COLO668 (cell line): ENCODE measurements around the gene TCTN2.

Source experiments
- DNase-seq: peaks from one replicate; lab custom pipeline; 2025; ENCODE audit not compliant: unreplicated experiment; lab: John Stamatoyannopoulos, UW

TCTN2 gene

GRCh38 chr12:123670882-123671728 lies at the start of gene TCTN2:
TCTN2 (plus strand) TSS chr12:123671113; CDS start chr12:123671241, 128 bp downstream.
- DNase-seq, result peak; percentile 96

DNA sequence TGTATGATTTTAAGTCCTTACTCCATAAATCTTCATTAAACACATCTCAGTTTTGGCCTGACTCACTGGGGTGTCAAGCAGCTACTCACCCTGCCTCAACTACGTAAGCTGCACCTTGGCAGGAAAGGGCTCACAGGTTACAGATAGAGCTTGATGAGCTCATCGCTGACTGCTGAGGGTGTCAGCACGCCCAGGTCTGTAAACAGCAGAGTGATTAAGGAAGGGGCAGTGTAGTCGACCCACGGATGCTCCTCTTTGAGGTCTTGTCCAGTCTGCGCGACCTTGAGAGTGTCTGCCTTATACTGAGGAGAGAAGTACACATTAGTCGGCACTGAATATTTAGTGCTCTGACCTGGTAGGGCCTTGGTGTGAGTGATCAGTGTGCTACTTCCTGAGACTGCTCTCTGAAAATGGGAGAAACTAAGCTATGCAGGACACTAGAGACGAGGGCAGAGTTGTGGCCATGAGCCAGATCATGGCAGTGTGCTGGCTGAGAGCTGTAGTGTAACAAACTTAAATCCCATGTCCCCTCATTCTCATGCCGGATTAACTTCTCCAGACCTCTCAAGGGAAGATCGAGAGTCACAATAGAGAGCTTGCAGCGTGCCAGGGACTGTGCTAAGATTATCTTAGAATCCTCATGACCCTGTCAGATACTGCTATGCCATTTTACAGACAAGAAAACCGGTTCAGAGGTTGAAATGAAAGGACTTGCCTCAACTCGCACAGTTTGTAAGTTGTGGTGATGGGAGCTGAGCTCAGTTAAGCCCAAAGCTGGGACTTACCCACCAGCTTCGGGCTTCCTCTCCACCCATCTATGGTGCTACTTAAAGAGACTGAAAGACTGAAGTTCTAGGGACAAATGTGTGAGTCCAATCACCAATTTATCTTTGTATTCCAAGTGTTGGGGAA lies 49.0 kb upstream of the TCTN2 start:
- DNase-seq, result no peak

DNA sequence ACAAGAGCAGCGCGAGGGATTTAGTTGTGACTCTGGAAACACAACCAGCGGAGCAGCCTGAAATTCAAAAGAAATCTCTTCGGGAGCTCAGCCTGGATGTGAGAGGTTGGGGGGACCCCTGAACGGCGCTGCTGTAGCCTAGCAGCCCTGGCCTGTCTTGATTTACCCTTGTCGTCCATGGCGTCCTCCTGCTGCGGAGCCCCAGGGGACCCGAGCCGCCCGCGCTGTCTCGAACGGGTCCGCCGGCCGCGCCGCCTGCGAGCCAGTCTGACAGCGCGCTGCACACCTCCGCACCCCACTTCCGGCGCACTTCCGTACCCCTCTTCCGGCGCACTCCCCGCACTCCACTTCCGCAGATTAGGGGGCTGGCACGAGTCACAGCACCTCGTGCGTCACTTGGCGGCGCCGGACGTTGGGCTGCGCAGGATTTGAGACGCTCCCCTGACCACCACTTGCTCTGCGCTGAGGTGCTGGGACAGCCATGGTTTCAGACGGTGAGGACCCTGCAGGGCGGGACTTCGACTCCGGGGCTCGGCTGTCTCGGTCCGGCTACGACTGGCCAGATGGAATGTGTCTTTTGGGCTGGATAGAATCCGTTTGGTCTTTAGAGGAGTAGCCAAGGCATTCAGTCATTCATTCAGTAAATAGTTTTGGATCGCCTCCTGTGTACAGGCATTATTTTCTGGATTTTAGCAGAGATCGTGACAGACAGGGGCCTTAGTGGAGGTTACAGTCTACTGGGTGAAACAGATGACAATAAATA lies 37.4 kb upstream of the TCTN2 start, which contains the start of the genes EIF2B1 and GTF2H3:
Gene EIF2B1, minus strand, starts transcription at position 308 of the 763 bp plus-strand sequence. Its CDS starts 129 bp downstream, at position 179.
Gene GTF2H3, plus strand, starts transcription at position 451 of the 763 bp plus-strand sequence. Its CDS starts 31 bp downstream, at position 482.
- DNase-seq, result peak; percentile 99

DNA sequence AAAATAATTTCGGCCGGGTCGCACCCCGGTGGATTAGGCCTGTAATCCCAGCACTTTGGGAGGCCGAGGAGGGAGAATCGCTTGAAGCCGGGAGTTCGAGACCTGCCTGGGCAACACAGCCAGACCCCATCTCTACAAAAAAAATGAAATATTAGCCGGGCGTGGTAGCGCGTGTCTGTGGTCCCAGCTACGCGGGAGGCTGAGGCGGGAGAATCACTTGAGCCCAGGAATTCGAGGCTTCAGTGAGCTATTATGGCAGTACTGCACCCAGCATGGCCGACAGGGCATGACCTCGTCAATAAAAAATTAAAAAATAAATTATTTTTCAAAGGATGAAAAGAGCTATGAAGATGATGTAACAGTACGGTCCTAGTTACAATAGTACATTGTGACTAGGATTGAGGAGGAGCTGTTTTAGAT lies 36.8 kb upstream of the TCTN2 start:
- DNase-seq, result peak; percentile 15

- no peak for DNase-seq
Observed at GRCh38 chr12:123643911-123644310, 27.0 kb upstream of the TCTN2 start.

DNA sequence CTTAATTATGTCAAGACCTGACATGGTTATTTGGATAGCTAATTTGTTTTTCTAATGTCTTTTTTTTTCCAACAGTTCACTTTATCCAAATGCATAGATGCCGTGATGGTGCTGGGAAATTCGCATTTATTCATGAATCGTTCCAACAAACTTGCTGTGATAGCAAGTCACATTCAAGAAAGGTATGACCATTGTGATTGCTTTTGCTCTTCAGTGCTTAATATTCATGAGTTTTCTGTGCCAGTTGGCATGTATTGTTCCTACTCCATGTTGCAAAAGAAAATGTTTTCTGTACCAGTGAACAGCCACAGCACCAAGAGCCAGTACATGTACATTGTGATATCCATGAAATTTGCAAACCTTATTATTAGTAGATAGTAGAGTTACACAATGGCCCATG lies 25.5 kb upstream of the TCTN2 start:
- no peak for DNase-seq

- no peak for DNase-seq
Observed at GRCh38 chr12:123645878-123646277, 25.0 kb upstream of the TCTN2 start.

- DNase-seq, result no peak
Observed at GRCh38 chr12:123648401-123648800, 22.5 kb upstream of the TCTN2 start.

DNA sequence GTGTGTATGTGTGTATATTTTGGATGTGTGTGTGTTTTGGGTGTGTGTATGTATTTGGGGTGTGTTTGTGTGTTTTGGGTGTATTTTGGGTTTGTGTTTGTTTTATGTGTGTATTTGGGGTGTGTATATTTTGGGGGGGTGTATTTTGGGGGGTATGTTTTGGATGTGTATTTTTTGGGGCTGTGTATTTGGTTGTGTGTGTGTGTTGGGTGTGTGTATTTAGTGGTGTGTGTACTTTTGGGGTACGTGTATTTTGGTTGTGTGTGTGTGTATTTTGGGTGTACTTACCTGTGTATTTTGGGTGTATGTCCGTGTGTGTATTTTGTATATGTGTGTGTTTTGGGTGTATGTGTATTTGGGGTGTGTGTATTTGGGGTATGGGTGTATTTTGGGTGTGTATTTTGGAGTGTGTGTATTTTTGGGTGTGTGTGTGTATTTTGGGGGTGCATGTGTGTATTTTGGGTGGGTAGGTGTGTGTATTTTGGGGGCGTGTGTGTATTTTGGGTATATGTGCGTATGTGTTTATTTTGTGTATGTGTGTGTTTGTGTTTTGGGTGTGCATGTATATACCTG lies 16.7 kb upstream of the TCTN2 start:
- no peak for DNase-seq

DNA sequence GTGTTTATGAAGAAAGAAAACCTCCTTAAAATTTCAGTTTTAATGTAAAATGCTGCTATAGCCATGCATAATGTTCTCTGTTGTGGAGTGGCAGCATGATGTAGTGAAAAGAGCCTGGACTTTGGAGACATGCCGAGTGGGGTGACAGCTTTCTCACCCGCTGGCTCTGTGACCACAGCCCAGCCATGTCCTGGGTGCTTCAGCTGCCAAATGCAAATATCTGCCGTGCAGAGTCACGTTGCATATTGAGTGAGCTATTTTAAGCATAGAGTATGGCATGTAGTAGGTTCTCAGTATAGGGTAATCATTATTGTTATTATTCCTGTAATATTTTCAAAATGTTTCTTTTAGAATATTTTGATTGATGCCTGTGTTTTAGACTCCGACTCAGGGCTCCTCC lies 15.5 kb upstream of the TCTN2 start:
- DNase-seq, result no peak

DNA sequence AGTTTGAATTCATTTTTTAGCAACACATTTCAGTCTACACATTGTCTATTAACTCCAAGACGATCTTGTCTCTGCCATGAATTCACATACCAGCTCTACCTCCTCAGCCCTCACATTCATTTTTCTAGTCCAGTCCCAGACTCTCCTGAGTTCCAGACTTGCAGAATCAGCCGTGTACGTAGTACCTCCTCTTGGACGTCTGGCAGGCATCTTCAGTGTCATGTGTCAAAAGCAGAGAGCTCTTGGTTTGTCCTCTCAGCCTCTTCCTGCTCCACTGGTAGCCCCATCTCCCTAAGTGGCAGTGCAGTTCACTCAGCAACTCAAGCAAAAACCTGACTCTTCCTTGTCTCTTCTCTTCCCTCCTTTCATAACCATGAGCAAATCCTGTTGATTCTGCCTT lies 14.5 kb upstream of the TCTN2 start:
- no peak for DNase-seq

DNA sequence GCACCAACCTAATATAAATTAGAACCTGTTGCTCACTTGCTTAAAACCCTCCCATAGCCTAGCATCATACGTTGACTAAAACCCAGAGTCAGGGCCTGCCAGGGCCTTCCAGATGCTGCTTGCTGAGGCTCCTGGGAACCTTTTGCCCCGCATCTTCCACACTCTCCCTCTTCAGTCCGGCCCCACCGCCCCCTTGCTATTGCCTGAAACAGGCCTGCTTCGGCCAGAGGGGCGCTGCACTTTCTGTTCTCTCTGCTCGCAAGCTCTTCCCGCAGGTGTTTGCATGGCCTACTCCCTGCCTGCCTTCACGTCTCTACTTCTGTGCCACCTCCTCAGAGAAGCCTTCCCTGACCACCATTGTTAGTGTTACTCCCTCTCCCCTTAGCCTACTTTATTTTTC lies 13.7 kb upstream of the TCTN2 start:
- DNase-seq, result no peak

DNA sequence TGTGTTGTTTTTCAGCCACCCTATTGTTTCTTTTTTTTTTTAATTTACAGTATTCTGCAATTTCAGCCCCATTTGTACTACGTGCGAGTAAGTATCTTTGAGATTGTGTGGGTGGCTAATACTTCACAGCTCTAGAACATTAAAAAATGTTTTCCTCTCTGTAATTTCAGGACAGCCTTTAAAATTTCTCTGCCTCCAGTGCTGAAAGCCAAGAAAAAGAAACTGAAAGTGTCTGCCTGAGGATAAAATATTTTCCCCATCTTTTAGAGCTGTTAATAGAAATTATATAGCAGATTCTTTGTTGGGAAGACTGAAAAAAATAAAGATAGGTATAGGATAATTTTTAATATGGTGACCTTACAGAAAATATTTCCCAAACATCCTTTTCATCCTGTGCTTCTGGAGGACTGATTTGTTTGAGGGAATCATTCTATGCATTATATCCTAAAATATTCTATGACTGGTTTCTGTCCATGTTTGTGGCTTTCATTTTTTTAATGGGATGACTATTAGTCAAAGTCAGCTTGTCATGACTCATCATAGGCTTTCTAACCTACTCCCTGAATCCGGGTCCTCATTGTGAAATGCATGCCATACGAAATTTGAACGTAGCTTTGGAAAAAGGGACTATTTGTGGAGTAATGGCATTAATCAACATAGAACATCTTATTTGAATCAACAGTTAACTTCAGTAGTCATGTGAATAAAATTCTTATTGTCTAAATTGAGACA lies 10.8 kb upstream of the TCTN2 start:
- no peak for DNase-seq

DNA sequence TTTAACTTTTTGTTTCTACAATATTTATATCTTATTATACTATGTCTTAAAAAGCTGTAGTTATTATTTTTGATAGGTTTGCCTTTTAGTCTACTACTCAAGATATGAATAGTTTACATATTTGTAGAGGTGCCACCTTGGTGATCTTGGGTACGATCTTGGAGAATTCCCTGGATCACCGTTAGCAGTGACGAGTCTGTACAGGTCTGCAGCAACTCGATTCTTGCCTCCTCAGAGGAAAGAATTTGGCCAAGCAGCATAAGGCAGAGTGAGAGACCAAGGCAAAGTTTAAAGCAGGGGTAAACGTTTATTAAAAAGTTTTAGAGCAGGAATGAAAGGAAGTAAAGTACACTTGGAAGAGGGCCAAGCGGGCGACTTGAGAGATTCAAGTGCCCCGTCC lies 3.1 kb upstream of the TCTN2 start:
- no peak for DNase-seq

GRCh38 chr12:123671876-123672275 lies 963 bp downstream of the TCTN2 start:
- no peak for DNase-seq

DNA sequence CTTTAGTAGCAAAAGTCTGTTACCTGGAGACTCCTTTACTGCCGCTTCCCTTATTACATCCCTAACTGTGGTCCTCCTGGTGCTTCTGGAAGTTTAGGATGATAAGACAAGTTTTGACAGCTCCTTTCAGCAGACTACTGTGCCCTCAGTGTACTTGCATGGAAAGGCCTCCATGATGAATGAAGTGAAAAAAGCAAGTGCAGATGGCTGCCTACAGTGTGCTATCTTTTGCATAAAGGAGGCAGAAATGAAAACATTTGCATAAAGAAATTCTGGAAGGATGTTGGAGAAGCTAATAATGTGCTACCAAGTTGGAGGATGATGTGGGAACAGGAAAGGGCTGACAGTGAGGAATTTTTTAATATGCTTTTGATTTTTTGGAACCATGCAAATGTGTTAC lies 4.5 kb downstream of the TCTN2 start:
- no peak for DNase-seq

DNA sequence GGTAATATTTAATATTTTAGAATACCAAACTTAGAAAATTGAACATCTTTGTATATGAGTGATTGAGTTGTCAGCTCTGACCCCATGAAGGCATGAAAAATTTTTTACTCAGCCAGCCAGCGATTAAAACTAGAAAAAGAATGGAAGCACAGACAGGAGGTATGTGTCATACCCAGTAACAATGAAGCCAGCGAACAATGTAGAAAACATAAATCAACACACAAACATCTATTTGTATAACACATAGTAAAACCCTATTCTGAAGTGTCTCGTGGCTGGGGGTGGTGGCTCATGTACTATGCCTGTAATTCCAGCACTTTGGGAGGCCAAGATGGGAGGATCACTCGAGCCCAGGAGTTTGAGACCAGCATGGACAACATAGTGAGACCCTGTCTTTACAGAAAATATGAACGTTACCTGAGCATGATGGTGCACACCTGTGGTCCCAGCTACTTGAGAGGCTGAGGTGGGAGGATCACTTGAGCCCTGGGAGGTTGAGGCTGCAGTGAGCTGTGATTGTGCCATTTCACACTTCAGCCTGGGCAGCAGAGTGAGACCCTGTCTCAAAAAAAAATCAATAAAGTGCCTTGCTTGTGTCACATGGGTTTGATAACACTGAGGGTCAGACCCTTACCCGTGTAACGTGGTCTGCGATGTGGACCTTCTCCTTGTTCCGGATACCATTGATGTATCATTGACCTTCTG lies 5.9 kb downstream of the TCTN2 start:
- DNase-seq, result no peak

DNA sequence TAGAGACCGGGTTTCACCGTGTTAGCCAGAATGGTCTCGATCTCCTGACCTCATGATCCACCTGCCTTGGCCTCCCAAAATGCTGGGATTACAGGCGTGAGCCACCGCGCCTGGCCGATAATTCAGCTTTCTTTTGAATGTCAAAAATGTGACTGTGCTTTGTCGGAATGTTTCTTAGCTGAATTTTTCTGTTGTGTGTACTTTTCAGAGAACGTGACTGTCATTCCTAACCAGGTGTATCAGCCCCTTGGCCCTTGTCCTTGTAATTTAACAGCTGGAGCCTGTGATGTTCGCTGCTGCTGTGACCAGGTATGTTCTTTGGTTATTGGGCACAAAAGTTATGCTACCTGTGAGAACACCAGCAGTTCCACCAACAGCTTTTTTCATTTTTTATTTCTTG lies 8.1 kb downstream of the TCTN2 start:
- no peak for DNase-seq

DNA sequence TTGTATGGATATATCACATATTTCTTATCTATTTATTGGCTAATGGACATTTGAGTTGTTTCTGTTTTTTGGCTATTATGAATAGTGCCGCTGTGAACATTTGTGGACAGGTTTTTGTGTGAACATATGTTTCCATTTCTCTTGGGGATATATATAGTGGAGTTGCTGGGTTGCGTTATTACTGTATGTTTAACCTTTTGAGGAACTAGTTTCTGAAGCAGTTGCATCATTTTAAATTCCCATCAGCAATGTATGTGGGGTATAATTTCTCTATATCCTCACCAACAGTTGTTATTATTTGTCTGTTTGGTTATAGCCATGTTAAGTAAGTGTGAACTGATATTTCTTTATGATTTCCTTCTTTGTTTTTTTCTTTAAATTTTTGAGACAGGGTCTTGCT lies 10.7 kb downstream of the TCTN2 start:
- DNase-seq, result no peak
